Stimulated activated CD4-positive, alpha-beta T cell treated with anti-CD3 and anti-CD28 coated beads, Interleukin-12 subunit alpha, Interleukin-12 subunit beta, amount 100 ng/mL, for 24 hours (primary cell): ENCODE data around the gene FBXO30.

Experiments
- DNase-seq, 2 experiments: peaks; one replicate each; pipeline ENCODE4 v3.0.0-alpha.2; 2020; ENCODE audit warnings: low read depth in 2 of 2

Gene FBXO30

DNA sequence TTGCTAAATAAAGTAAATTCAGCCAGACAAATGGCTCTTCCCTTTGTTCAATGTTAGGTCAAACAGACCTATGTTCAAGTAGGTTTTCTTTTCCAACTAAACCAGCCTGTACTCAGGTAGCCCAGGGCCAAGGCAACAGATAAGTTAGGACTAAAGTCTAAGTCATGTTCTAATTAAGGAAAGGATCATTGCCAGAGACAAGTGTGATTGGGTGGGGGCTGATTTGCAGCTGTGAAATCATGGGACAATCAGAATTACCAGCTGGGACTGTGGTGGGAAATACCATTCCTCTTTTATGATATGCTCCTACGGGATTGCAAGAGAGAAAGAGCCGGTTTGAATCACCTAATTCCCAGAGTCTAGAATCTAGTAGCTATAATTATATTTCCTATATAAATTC is 4.2 kb upstream of the FBXO30 start:
- no peak for DNase-seq

DNA sequence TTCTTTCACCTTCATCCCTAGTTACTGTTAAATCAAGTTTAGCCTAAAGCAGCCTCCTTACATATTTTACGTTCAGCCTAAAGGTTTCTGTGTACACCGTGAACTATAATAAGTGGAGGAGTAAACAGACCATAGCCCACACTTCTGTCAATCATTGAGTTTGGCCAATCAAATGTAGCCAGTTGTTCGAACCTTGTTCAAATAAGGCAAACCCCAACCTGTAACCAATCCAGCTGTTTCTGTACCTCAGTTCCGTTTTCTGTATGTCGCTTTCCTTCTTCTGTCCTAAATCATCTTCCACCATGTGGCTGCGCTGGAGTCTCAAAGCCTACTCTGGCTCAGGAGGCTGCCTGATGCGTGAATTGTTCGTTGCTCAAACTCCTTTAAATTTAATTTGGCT is 1.8 kb upstream of the FBXO30 start:
- DNase-seq, result no peak

DNA sequence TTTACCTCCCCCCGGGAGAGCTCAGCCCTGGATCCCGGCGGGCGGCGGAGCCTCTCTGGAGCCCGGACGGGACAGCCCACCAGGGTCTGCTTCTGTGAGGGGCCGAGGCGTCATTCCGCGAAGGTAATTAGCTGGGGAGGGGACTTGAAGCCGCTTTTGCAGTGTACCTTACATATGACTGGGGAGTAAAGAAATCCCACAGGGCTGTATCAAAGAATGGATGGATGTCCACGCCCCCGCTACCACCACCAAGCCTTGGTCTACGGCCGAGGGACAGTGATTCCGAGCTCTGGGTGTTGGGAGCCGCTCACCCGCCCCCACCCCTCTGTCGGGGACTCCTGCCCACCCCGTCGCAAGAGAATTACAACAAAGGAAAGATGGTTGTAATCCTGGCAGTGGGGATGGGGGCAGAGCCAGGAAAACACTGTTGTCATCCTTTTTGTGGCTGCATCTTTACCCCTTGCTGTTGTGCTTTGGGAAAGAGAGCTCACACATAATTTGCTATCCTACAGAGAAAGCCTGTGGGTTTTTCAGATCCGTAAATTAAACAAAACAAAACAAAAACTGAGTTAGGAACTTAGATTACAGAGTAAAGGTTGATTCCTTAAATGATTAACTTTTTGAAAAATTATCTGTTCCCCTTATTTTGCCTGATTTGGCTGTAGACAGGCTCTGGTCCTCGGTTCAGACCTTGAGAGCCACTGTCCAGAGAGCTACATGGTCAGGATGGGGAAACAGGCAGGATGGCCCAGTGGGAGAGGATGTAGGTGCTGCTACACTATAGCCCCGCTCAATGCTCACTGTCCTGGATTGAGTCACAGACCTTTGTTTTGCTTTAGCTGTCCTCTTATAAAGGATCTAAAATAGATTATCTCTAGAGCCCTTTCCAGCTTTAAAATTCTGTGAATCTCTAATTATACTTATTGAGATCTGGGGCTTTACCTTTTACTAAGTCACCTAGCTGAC is 997 bp upstream of the FBXO30 start:
- DNase-seq, result no peak

- no peak for DNase-seq
Observed at GRCh38 chr6:145814035-145814500, 527 bp downstream of the FBXO30 start.

- no peak for DNase-seq
Observed at GRCh38 chr6:145813285-145814034, 1.1 kb downstream of the FBXO30 start.

DNA sequence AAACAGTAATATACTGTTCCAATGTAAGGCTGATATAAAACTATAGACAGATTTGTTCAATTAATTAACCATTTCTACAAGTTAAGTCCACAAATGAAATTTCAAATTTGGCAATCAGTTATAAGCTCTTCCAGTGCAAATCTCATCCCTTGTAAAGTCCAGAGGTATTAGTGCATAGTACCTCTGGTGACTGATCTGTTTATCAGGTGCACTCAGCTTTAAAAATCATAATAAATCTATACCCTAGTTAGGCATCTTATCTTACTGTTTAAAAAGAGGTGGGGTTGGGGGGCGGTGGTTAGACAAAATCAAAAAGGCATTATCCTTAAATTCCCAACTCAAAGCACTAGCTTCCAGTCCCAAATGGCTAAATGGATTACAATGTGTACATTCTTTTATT is 2.9 kb downstream of the FBXO30 start:
- no peak for DNase-seq

DNA sequence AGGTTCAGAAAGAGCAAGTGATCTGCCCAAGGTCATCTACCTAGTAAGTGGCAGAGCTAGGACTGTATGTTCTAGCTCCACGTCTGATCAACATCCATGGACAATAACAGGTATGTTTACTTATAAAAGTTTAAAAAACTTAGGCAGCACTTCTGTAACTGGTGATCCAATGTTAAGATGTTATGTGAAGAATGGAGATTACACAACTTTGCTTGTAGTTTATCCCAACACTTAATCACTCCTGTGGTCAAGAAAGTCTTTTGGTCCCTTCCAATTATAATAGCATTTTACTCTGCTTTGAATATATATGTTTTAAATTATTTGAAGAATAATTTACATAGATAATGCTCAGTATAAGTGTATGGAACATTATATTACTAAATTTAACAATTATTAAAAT is 4.8 kb downstream of the FBXO30 start:
- no peak for DNase-seq

GRCh38 chr6:145809211-145809610 is 5.4 kb downstream of the FBXO30 start:
- no peak for DNase-seq

DNA sequence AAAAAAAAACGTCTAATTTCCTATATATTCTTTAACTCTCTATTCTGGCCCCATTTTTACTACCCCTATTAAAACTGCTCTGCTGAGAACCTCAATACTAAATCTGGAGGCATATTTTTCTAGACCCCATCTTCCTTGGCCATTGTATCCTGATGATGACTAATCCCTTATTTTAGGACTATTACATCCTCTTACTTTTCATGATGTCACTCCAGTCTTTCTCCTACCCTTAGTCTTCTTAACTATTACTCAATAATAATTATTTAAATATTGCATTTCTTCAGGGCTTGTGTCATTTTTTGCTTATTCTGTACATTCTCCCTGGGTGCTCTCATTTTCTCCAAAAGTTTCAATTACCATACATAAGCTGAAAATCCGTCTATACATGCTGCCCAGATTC is 6.4 kb downstream of the FBXO30 start:
- no peak for DNase-seq

DNA sequence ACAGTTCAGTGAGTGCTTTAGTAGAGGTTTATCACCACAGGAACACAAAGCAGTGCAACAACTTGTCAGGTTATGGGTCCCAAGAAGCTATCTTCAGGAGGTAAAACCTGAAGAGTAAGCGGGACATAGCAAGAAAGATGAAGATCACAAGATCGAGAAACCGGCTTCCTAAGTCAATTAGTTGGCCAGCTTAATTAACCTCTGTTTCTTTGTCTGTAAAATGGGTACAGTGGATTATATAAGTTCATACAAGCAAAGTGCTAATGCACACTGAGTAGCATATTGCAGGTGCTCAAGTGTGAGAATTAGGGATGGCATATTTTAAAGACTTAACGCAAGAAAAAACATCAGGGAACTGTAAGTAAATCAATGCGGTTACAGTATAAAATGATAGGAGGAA is 12.5 kb downstream of the FBXO30 start:
- DNase-seq, result no peak

DNA sequence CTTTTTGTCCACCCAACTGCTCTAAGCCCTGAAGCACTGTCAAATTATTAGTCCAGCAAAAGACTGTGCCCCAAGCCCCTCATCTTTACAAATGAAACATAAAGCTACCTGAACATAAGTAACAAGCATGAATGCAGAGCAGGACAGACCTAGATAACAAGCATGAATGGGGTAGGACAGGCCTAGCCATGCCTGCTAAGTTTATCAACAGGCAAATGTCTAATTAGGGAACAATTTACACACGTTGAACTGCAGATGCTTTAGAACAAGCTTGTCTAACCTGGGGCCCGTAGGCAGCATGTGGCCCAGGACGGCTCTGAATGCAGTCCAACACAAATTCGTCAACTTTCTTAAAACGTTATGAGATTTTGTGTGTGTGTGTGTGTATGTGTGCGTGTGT is 13.6 kb downstream of the FBXO30 start:
- DNase-seq, result no peak

GRCh38 chr6:145798530-145798929 is 16.1 kb downstream of the FBXO30 start:
- DNase-seq, result no peak

- no peak for DNase-seq
Observed at GRCh38 chr6:145789443-145789842, 25.2 kb downstream of the FBXO30 start.

DNA sequence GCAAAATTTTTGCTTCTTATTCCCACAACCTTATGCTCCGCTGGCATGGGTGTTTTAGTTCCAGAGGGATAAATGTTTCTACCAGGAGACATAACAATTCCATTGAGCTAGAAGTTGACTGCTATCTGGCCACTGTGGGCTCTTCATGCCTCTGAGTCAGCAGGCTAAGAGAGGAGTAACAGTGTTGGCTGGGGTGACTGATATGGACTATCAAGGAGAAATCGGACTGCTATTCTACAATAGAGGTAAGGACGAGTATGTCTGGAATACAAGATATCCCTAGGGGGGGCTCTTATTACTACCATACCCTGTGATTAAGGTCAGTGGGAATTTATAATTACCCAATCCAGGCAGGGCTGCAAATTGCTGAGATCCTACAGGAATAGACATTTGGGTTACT is 26.9 kb downstream of the FBXO30 start:
- DNase-seq, result no peak

DNA sequence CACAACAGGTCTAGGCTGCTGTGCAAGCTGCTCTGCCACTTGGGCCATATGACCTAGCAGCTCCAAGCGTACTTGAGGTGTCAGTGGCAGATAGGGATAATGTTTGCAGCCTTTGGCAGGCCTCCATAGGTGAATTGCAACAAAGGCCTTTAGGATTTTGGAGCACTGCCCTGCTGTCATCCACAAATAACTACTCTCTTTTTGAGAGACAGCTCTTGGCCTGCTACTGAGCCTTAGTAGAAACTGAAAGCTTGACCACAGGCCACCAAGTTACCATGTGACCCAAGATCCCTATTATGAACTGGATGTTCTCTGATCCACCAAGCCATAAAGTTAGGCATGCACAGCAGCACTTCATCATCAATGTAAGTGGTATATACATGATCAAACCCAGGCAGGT is 29.9 kb downstream of the FBXO30 start:
- DNase-seq, result no peak

DNA sequence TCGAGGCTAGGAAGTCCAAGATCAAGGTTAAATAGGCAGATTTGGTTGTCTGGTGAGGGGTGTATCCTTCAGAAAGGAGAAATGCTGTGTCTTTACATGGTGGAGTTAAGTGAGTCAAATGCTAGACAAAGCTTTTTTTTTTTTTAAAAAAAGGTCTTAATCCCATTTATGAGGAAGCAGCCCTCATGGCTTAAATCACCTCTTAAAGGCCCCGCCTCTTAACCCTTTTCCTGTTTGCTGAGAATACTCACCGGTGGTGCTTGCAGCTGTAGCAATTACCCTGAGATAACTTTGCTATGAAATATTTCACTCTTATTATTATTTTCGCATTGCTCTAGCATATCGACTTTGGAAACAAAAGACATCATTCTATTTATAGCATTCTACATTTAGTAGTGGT is 30.8 kb downstream of the FBXO30 start:
- DNase-seq, result no peak

DNA sequence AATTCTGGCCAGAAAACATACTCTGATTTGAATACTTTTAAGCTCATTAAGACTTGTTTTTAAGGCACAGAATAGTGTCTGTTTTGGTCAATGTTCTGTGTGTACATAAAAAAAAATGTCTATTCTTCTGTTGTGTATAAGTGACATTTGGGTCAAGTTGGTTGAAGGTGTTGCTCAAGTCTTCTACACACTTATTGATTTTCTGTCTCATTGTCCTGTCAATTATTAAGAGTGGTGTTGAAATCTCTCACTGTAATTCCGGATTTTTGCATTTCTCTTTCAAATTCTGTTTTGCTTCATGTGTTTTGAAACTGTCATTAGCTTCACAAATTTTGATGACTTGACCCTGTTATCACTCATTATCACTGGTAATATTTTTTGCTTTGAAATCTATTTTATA is 41.7 kb downstream of the FBXO30 start:
- DNase-seq, result no peak

GRCh38 chr6:145765449-145765848 is 49.1 kb downstream of the FBXO30 start:
- no peak for DNase-seq

DNA sequence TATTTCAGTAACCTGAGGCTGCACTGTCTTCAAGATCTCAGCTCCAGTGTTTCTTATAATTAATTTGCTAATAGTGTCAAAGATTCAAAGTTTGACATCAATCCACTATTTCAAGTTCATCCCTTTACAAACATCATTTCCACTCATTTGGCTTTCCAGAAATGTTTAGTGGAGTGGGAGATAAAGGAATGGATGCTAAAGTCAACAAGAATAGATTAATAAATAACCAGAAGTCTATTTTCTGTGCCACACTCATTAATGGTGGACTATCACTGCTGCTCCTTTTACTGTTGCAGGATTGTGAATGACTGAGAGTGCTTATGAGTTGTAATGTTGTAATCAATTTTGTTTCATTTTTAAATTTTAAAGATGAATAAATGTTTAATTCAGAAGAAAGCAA is 50.9 kb downstream of the FBXO30 start:
- DNase-seq, result no peak

- no peak for DNase-seq
Observed at GRCh38 chr6:145761584-145761983, 53.0 kb downstream of the FBXO30 start.

DNA sequence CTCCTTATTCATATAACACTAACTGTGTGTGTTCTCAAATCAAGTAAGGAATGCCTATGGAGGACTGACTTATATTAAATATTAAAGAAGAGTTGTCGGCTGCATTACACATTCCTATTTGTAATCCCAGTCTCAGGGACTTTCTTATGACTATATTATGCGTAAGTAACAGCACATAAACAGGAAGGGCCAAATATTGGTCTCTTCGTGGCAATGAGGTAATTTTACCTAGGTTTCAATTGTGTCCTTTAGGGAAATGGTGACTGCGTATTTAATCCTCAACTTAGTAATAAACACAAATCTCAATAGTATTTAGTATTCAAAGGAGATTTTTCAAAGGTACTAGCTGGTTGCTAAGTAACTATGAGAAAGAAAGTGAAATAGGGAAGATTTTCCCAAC is 56.5 kb downstream of the FBXO30 start:
- no peak for DNase-seq

DNA sequence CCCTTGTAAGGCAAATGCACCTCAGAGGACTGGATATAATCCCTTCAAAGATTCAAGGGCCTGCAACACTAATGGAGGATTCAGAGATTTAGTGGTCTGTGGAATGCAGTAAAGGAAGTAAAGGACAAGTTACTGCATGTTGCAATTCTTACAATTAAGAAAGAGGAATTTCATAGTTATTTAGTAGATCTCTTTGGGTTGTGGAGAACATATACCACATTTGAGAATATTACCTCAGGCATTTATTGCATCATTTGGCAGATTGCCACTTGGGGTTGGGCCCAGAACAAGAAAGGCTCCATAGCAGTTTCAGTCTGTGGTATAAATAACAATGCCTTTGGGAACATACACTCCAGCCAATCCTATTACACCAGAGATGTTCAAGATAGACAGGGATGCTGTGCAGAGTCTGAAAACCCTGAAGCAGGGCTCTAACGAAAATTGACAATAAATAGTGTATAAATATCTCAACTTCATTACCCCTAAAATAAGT is 58.4 kb downstream of the FBXO30 start:
- DNase-seq, result no peak

DNA sequence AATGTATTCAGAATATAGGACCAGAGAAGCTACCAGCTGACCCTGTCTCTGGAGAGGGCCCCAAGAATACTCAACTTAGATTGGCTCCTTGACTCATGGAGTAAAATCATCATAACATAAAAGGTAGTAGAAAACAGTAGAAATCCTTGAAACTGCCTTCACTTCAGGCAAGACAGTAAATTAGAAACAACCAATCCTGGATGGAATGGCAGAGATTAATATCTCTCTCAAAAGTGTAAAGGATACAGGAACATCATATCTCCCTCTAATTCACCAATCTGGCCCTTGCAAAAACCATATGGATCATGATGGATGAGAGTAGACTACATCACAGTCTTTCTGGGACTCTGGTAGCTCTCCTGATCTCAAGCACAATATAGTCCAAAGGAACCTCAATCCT is 58.9 kb downstream of the FBXO30 start:
- DNase-seq, result no peak
